H1 (cell line): ENCODE measurements around the gene SBDS. TPM values are rescaled to one million over a fixed set of nuclear protein-coding genes. Genes with fewer than 3 reads are reported as not detected.

Experiments used
- CTCF ChIA-PET: fragments of 300-600 bp; sonication (Branson Sonifier 250); formaldehyde crosslinking; loops from one replicate; lab custom pipeline; 2021; ENCODE audit not compliant: partially characterized antibody; lab: Charles Lee
- POLR2A ChIA-PET: fragments of 300-600 bp; sonication (Branson Sonifier 250); formaldehyde crosslinking; loops from one replicate; lab custom pipeline; 2021; ENCODE audit warnings: inconsistent platforms; ENCODE audit not compliant: partially characterized antibody; lab: Charles Lee
- DNase-seq, 2 experiments: peaks; one replicate each; pipeline versions ENCODE4 v3.0.0 to v3.0.0-alpha.2; 2010 to 2022; ENCODE audit warnings: low spot score in 2 of 2, low read depth in 1 of 2, mixed read lengths in 1 of 2
- FAIRE-seq: peaks from 2 replicates; lab custom pipeline; 2011; peaks lifted over from hg19 to GRCh38; lab: Jason Lieb, UNC
- H2AFZ ChIP-seq: 2 replicates; pipeline ENCODE4 v1.8.1; 2012; ENCODE audit warnings: low read length, inconsistent platforms
- H2AK5ac ChIP-seq: 2 replicates; pipeline ENCODE4 v1.6.1; 2013; ENCODE audit warnings: low read depth, low read length
- H2BK120ac ChIP-seq: replicated peaks from 2 replicates; pipeline ENCODE3; 2013; ENCODE audit warnings: low read depth, low read length, inconsistent platforms
- H2BK12ac ChIP-seq: 2 replicates; pipeline ENCODE4 v1.6.1; 2013; ENCODE audit warnings: low read depth, low read length
- H2BK15ac ChIP-seq: 2 replicates; pipeline ENCODE4 v1.6.1; 2013; ENCODE audit warnings: low read length
- H2BK20ac ChIP-seq: 2 replicates; pipeline ENCODE4 v1.6.1; 2013; ENCODE audit warnings: low read length
- H2BK5ac ChIP-seq: 2 replicates; pipeline ENCODE4 v1.6.1; 2013; ENCODE audit warnings: low read depth, low read length
- H3K14ac ChIP-seq: 2 replicates; pipeline ENCODE4 v1.6.1; 2013; ENCODE audit warnings: inconsistent platforms; ENCODE audit not compliant: insufficient read length
- H3K18ac ChIP-seq: 2 replicates; pipeline ENCODE4 v1.6.1; 2013; ENCODE audit warnings: low read length; ENCODE audit errors: extremely low read depth
- H3K23ac ChIP-seq: 2 replicates; pipeline ENCODE4 v1.6.1; 2013; ENCODE audit warnings: inconsistent platforms; ENCODE audit not compliant: insufficient read length
- H3K23me2 ChIP-seq: 2 replicates; pipeline ENCODE4 v1.6.1; 2013; ENCODE audit warnings: low read depth, low read length
- H3K27ac ChIP-seq: 2 replicates; pipeline ENCODE4 v1.6.1; 2011; ENCODE audit warnings: low read depth, low read length, inconsistent platforms
- H3K27me3 ChIP-seq, 4 experiments: replicated peaks in 1 of 4; 1 replicate in 1 of 4; 2 replicates in 3 of 4; pipeline versions ENCODE4 v1.6.1 to v1.8.1; 2011 to 2013; ENCODE audit warnings: low read length in 3 of 4, mild to moderate bottlenecking in 3 of 4, inconsistent platforms in 2 of 4, mixed read lengths in 2 of 4, moderate library complexity in 1 of 4; ENCODE audit not compliant: control insufficient read depth in 3 of 4, insufficient read depth in 3 of 4; ENCODE audit errors: extremely low read depth in 1 of 4
- H3K36me3 ChIP-seq, 4 experiments: 2 replicates each; pipeline versions ENCODE4 v1.6.1 to v1.8.1; 2011 to 2013; ENCODE audit warnings: mild to moderate bottlenecking in 4 of 4, low read length in 3 of 4, moderate library complexity in 2 of 4, control low read depth in 1 of 4, inconsistent platforms in 1 of 4; ENCODE audit not compliant: insufficient read depth in 4 of 4, control insufficient read depth in 2 of 4
- H3K4ac ChIP-seq: replicated peaks from 2 replicates; pipeline ENCODE3; 2013; ENCODE audit warnings: low read length, low read depth, mixed read lengths, inconsistent platforms; ENCODE audit not compliant: insufficient read length
- H3K4me1 ChIP-seq, 4 experiments: replicated peaks in 1 of 4; 1 replicate in 1 of 4; 2 replicates in 3 of 4; pipeline versions ENCODE4 v1.6.1 to v1.8.1; 2011 to 2013; ENCODE audit warnings: low read length in 3 of 4, inconsistent platforms in 2 of 4, mixed read lengths in 1 of 4; ENCODE audit not compliant: insufficient read depth in 4 of 4, control insufficient read depth in 3 of 4
- H3K4me2 ChIP-seq, 2 experiments: 2 replicates each; pipeline versions ENCODE4 v1.6.1 to v1.8.1; 2011 to 2013; ENCODE audit warnings: low read depth in 2 of 2, low read length in 2 of 2, control low read depth in 1 of 2, inconsistent platforms in 1 of 2, mild to moderate bottlenecking in 1 of 2; ENCODE audit not compliant: insufficient read depth in 1 of 2
- H3K4me3 ChIP-seq, 4 experiments: fragments of 200-600, 300-600 bp in 1 of 4; sonication (generic), shearing (Covaris generic), sonication (Bioruptor Twin) in 1 of 4; 2 replicates each; pipeline versions ENCODE4 v1.5.1 to v1.8.1; 2011 to 2016; ENCODE audit warnings: low read length in 4 of 4, low read depth in 3 of 4, control low read depth in 2 of 4, inconsistent platforms in 2 of 4, mild to moderate bottlenecking in 2 of 4, mixed read lengths in 1 of 4, moderate library complexity in 1 of 4; ENCODE audit not compliant: insufficient read depth in 2 of 4; ENCODE audit errors: extremely low read depth in 1 of 4
- H3K56ac ChIP-seq: replicated peaks from 2 replicates; pipeline ENCODE3; 2013; ENCODE audit warnings: low read depth, mild to moderate bottlenecking, mixed read lengths, low read length, inconsistent platforms; ENCODE audit not compliant: insufficient read length
- H3K79me1 ChIP-seq: 2 replicates; pipeline ENCODE4 v1.6.1; 2013; ENCODE audit warnings: low read depth, low read length, control low read depth
- H3K79me2 ChIP-seq, 2 experiments: 2 replicates each; pipeline versions ENCODE4 v1.6.1 to v1.8.1; 2012 to 2013; ENCODE audit warnings: low read length in 2 of 2, mild to moderate bottlenecking in 2 of 2, inconsistent platforms in 1 of 2; ENCODE audit not compliant: insufficient read depth in 2 of 2, control insufficient read depth in 1 of 2
- H3K9ac ChIP-seq, 4 experiments: replicated peaks in 1 of 4; 1 replicate in 1 of 4; 2 replicates in 3 of 4; pipeline versions ENCODE4 v1.6.1 to v1.8.1; 2011 to 2013; ENCODE audit warnings: low read depth in 3 of 4, low read length in 3 of 4, control low read depth in 2 of 4, mild to moderate bottlenecking in 2 of 4, moderate library complexity in 2 of 4, inconsistent platforms in 1 of 4; ENCODE audit errors: extremely low read depth in 1 of 4
- H3K9me3 ChIP-seq, 2 experiments: 2 replicates each; pipeline versions ENCODE4 v1.6.1 to v1.8.1; 2012 to 2013; ENCODE audit warnings: mild to moderate bottlenecking in 2 of 2, moderate library complexity in 2 of 2, control low read depth in 1 of 2, inconsistent platforms in 1 of 2, low read depth in 1 of 2, low read length in 1 of 2, mixed read lengths in 1 of 2; ENCODE audit not compliant: insufficient read depth in 2 of 2
- H4K20me1 ChIP-seq, 2 experiments: replicated peaks in 1 of 2; 2 replicates each; pipeline versions ENCODE3 to v1.8.1; 2011 to 2013; ENCODE audit warnings: inconsistent platforms in 2 of 2, low read length in 2 of 2, mild to moderate bottlenecking in 1 of 2; ENCODE audit not compliant: insufficient read depth in 2 of 2, control insufficient read depth in 1 of 2
- H4K5ac ChIP-seq: 2 replicates; pipeline ENCODE4 v1.6.1; 2013; ENCODE audit warnings: low read length, low read depth, mixed read lengths, inconsistent platforms; ENCODE audit not compliant: insufficient read length
- H4K8ac ChIP-seq: 2 replicates; pipeline ENCODE4 v1.8.0; 2013; ENCODE audit warnings: mild to moderate bottlenecking, moderate library complexity, low read length, inconsistent platforms; ENCODE audit not compliant: insufficient read depth; ENCODE audit errors: extremely low read depth
- H4K91ac ChIP-seq: replicated peaks from 2 replicates; pipeline ENCODE3; 2013; ENCODE audit warnings: low read length, mixed read lengths, inconsistent platforms; ENCODE audit not compliant: insufficient read length
- CREB1 ChIP-seq: IDR thresholded peaks from 2 replicates; pipeline ENCODE4 v1.6.1; 2012; ENCODE audit warnings: inconsistent platforms
- EP300 ChIP-seq, 2 experiments: IDR thresholded peaks; 1 replicate in 1 of 2; 2 replicates in 1 of 2; pipeline ENCODE4 v1.6.1; 2011 to 2012; ENCODE audit warnings: low read depth in 2 of 2, low read length in 2 of 2, mild to moderate bottlenecking in 2 of 2, borderline replicate concordance in 1 of 2, inconsistent platforms in 1 of 2, moderate library complexity in 1 of 2
- KDM1A ChIP-seq: fragments of 200-600, 300-600 bp; sonication (generic); IDR thresholded peaks from 2 replicates; pipeline ENCODE4 v1.7.1; 2016; ENCODE audit warnings: mild to moderate bottlenecking, low read length, borderline replicate concordance
- NRF1 ChIP-seq: IDR thresholded peaks from 2 replicates; pipeline ENCODE4 v1.6.1; 2011; ENCODE audit warnings: mild to moderate bottlenecking, low read depth, low read length, improper control_type of control experiment
- RBBP5 ChIP-seq: IDR thresholded peaks from 2 replicates; pipeline ENCODE4 v1.7.1; 2012; ENCODE audit warnings: low read depth, mild to moderate bottlenecking, inconsistent platforms, low read length, moderate library complexity, borderline replicate concordance
- SIN3A ChIP-seq, 2 experiments: IDR thresholded peaks in 1 of 2; conservative IDR thresholded peaks in 1 of 2; 2 replicates each; pipeline ENCODE4 v1.6.1; 2011 to 2012; ENCODE audit warnings: low read length in 2 of 2, improper control_type of control experiment in 1 of 2, low read depth in 1 of 2, mild to moderate bottlenecking in 1 of 2
- SRF ChIP-seq: IDR thresholded peaks from 2 replicates; pipeline ENCODE4 v1.6.1; 2011; ENCODE audit warnings: mild to moderate bottlenecking, low read depth, low read length, moderate library complexity
- TAF7 ChIP-seq: optimal IDR thresholded peaks from 2 replicates; pipeline ENCODE3; 2011; ENCODE audit warnings: low read depth, mild to moderate bottlenecking, inconsistent platforms, low read length, moderate library complexity, borderline replicate concordance
- WGBS, 2 experiments: shearing (Covaris generic) in 1 of 2; methylation state at CpG; one replicate each; pipeline versions ENCODE4 v1.1.6 to v1.1.7; 2013 to 2015; ENCODE audit warnings: low lambda C conversion rate in 2 of 2, mixed read lengths in 2 of 2, inconsistent platforms in 1 of 2, low coverage in 1 of 2, missing lambda C conversion rate in 1 of 2; ENCODE audit not compliant: insufficient replicate concordance in 2 of 2, insufficient coverage in 1 of 2, insufficient read length in 1 of 2; ENCODE audit errors: extremely low coverage in 1 of 2, missing lambda C conversion rate in 1 of 2; 5-methylcytosine and 5-hydroxymethylcytosine counted together
- polyA plus RNA-seq, 7 experiments: library from polyadenylated mRNA; depleted of rRNA in 3 of 7; stranded (reverse) in 5 of 7; unstranded in 2 of 7; fragments of >200 nt in 5 of 7; fragments of 200-250 nt in 2 of 7; gene quantifications; 1 replicate in 5 of 7; 2 replicates in 1 of 7; 4 replicates in 1 of 7; pipeline versions ENCODE4 v1.2.1 to v1.2.3, GENCODE V29; 2011 to 2013; ENCODE audit warnings: missing spikeins in 2 of 7, mixed read lengths in 2 of 7
- total RNA-seq: library from RNA; stranded (reverse); fragmentation: NEBNext Ultra II Directional; extraction: Animal tissue kit (Norgen Biotek cat#: 25700); gene quantifications from 2 replicates; pipeline ENCODE4 v1.2.1, GENCODE V29; 2021

The SBDS gene
- total and polyA plus RNA-seq, 2 of the 8 experiments (the other 6 are each of a cell fraction or from before 2014, with no cell fraction given), result 8.2 to 27.5 TPM

DNA sequence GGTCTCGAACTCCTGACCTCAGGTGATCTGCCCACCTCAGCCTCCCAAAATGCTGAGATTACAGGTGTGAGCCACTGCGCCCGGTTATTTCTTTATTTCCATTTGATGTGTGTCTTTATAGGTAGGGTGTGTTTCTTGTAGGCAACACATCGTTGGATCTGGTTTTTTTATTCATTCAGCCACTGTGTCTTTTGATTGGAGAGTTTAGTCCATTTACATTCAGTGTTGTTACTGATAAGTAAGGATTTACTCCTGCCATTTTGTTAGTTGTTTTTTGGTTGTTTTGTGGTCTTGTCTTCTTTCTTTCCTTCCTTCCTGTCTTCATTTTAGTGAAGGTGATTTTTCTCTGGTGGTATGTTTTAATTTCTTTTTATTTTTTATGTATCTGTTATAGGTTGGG, 57.4 kb downstream of the SBDS start:
- no peak overlapping the region for H3K27ac ChIP-seq
- H3K36me3 ChIP-seq, result peaks cover 0 to 9% (median under 1%) of the 10 kb centered on the region in 4 experiments; a peak in 3 of 8 replicates
- DNase-seq, result no peak
- no peak for FAIRE-seq
- no peaks in the 10 kb centered on the region for H3K4me1 ChIP-seq
- H3K4ac ChIP-seq, result no peak overlapping the region
- no peaks in the 10 kb centered on the region for H3K27me3 ChIP-seq
- no peak overlapping the region for H3K9ac ChIP-seq
- peaks cover 0 to 67% of the 10 kb centered on the region in 2 experiments; a peak in 2 of 4 replicates for H3K79me2 ChIP-seq
- peaks cover 0 to 3% of the 10 kb centered on the region in 2 experiments for H4K20me1 ChIP-seq
- no peak overlapping the region for H2BK20ac ChIP-seq
- H2BK120ac ChIP-seq, result no peak overlapping the region
- no peak overlapping the region for H3K14ac ChIP-seq
- WGBS, 2 experiments, result 93% methylated on average over 4 of the region's 4 CpGs; no CpG with 5 or more reads in 1 of the 2 experiments
- no peak overlapping the region for H3K18ac ChIP-seq
- no peak overlapping the region for H3K56ac ChIP-seq
- H3K79me1 ChIP-seq, result 0 out of 2 replicates have a peak, but pooled peaks cover 4% of the 10 kb centered on the region
- H3K4me3 ChIP-seq, result no peak overlapping the region
- no peak overlapping the region for H2AFZ ChIP-seq
- no peak overlapping the region for H3K23ac ChIP-seq
- H4K91ac ChIP-seq, result no peak overlapping the region
- H2BK5ac ChIP-seq, result no peak overlapping the region
- no peak overlapping the region for H2BK12ac ChIP-seq
- no peaks in the 10 kb centered on the region for H3K9me3 ChIP-seq
- TF ChIP-seq SIN3A (conservative IDR thresholded peaks at IDR 0.05 in 1 of 2, IDR thresholded peaks at IDR 0.05 in 1 of 2; ENCODE audit: low read depth in 1 of 2, low read length in 2 of 2), result no peak
- no peak for TF ChIP-seq TAF7
- no peak for TF ChIP-seq NRF1
- no peak for TF ChIP-seq EP300 (IDR thresholded peaks at IDR 0.05; ENCODE audit: borderline replicate concordance in 1 of 2, low read depth in 2 of 2, low read length in 2 of 2)
- TF ChIP-seq SRF, result no peak
- no peak for TF ChIP-seq CREB1
- TF ChIP-seq RBBP5, result no peak
- no peak for TF ChIP-seq KDM1A
- ChIA-PET POLR2A (interaction anchor here (0.6 kb wide), 1 partner anchor 231 kb away, joined by 3 read pairs; no protein-coding TSS in a partner anchor), CTCF (no interaction called here)
- no peak overlapping the region for H2BK15ac ChIP-seq
- H4K5ac ChIP-seq, result no peak overlapping the region
- no peaks in the 10 kb centered on the region; the same call in 1 of the 2 replicates for H3K23me2 ChIP-seq
- no peak overlapping the region for H3K4me2 ChIP-seq
- H4K8ac ChIP-seq, result no peak overlapping the region
- H2AK5ac ChIP-seq, result no peak overlapping the region
